Dedifferentiated amniotic fluid mesenchymal stem cell (primary cell): ENCODE results near the gene CCDC40.
A peak's percentile ranks its signal among the peaks of the same experiment; 100 is the strongest.
"Not testable (repeated sequence)": the region's sequence is repeated elsewhere in the genome, so short reads cannot be mapped to it uniquely, and the experiment has no call there.

ENCODE experiments used
- DNase-seq: peaks from one replicate; pipeline ENCODE4 v3.0.0-alpha.2; 2016; ENCODE audit errors: extremely low spot score

Gene CCDC40, protein sequence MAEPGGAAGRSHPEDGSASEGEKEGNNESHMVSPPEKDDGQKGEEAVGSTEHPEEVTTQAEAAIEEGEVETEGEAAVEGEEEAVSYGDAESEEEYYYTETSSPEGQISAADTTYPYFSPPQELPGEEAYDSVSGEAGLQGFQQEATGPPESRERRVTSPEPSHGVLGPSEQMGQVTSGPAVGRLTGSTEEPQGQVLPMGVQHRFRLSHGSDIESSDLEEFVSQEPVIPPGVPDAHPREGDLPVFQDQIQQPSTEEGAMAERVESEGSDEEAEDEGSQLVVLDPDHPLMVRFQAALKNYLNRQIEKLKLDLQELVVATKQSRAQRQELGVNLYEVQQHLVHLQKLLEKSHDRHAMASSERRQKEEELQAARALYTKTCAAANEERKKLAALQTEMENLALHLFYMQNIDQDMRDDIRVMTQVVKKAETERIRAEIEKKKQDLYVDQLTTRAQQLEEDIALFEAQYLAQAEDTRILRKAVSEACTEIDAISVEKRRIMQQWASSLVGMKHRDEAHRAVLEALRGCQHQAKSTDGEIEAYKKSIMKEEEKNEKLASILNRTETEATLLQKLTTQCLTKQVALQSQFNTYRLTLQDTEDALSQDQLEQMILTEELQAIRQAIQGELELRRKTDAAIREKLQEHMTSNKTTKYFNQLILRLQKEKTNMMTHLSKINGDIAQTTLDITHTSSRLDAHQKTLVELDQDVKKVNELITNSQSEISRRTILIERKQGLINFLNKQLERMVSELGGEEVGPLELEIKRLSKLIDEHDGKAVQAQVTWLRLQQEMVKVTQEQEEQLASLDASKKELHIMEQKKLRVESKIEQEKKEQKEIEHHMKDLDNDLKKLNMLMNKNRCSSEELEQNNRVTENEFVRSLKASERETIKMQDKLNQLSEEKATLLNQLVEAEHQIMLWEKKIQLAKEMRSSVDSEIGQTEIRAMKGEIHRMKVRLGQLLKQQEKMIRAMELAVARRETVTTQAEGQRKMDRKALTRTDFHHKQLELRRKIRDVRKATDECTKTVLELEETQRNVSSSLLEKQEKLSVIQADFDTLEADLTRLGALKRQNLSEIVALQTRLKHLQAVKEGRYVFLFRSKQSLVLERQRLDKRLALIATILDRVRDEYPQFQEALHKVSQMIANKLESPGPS

DNA sequence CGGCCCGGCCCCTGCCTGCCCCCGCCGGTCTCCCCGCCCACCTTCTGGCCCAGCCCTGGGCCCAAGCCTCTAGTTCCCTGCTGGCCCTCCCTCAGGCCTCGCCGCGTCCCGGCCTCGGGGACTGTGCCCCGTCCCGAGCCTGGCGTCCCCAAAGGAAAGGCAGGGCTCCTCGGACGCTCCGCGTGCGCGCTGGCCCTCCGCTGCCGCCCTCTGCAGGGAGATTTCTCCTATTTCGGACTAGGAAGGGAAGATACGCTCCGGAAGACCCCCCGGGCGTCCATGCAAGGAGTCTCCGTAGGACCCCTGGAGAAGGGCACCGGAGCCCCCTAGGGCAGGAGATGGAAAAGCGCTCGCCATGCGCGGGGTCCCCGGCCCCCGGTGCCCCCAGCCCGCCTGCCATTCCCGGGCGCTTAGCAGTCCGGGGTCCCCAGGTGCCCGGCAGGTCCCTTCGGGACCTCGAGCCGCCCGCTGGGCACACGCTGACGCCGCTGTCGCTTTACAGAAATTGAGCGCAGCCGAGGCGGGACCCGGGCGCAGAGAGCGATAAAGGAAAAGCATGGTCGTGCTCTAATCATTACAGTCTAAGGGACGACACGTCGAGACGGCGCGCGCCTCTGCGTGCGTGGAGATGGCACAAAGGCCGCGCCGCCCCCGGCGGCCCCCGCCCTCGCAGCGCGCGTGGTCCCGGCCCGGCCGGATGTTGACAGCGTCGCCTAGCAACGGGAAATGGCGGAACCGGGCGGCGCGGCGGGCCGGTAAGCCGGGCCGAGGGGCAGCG is at the start of gene CCDC40:
Gene CCDC40 (plus strand): TSS at position 706 of the 778 bp plus-strand sequence. CDS start 21 bp downstream, at position 727.
- DNase-seq = peak; percentile 67

DNA sequence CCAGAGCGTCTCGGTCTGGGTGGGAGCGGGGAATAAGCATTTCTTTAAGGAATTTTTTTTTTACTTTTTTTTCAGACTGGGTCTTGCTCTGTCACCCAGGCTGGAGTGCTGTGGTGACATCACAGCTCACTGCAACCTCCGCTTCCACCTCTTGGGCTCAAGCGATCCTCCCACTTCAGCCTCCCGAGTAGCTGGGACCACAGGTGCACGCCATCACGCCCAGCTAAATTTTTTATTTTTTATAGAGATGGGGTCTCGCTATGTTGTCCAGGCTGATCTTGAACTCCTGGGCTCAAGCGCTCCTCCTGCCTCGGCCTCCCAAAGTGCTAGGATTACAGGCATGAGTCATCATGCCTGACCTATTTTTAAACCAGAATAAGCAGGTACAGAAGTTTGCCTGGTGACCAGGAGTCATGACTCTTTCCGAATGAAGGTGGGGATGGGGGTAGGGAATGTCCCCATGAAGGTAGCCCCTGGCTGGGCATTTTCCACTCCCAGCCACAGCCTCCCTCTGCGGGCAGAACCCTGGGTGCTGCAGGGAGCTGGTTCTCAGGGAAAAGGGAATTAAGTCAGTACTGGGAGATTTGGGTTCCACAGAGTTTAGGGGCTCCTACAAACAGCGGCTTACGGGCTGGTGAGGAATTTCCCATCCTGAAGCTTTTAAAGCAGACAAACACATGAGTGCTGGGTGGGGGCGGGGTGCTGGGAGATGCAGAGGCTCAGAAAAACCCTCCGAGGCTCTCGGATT is 49.1 kb upstream of the CCDC40 start:
- DNase-seq = no peak

DNA sequence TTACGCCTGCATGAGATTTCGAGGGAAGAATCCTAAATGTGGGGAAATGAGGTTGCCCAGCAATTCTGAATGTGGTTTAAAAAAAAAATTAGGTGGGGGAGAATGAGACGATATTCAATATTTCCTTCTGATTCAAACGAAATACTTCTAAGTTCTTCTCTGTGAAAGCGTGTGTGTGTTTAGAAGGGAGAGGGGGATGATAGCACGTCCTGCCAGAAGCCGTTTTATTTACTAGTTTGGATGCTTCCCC is 48.6 kb upstream of the CCDC40 start:
- no peak for DNase-seq

DNA sequence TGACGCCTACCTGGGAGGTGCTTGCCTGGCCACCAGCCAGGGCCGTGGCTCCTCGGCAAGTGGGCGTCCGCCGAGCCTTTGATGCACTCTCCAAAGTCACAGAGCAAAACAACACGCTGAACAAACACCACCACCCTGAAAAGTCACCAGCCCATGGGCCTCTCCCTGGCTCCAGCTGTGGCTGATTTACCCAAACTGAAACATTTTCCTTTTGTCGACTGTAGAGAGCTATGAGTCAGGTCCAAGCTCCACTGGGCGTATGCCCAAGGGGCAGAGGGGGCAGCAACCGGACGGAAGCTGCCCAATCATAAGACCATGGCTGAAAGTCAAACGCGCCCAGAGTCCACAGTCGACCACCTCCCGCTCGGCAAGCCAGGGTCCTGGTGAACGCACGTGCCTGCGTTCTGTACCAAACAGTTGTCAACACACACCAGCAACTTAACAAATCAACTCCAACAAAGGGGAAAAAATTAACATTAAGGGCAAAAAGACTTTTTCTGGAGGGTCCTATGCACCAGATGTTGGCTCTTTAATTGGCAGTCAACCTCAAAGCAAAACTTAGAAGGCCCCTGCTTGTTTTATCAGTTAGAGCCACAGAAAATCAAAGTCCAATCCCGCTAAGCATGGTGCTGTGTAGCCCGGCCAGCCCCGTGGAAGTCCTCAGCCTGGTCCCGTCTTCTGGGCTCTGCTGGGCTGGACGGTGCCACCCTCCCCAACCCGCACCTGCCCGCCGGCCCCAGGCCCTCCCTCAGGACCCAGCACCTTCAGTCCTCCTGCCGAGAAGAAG is 48.1 kb upstream of the CCDC40 start:
- DNase-seq = peak; percentile 84

DNA sequence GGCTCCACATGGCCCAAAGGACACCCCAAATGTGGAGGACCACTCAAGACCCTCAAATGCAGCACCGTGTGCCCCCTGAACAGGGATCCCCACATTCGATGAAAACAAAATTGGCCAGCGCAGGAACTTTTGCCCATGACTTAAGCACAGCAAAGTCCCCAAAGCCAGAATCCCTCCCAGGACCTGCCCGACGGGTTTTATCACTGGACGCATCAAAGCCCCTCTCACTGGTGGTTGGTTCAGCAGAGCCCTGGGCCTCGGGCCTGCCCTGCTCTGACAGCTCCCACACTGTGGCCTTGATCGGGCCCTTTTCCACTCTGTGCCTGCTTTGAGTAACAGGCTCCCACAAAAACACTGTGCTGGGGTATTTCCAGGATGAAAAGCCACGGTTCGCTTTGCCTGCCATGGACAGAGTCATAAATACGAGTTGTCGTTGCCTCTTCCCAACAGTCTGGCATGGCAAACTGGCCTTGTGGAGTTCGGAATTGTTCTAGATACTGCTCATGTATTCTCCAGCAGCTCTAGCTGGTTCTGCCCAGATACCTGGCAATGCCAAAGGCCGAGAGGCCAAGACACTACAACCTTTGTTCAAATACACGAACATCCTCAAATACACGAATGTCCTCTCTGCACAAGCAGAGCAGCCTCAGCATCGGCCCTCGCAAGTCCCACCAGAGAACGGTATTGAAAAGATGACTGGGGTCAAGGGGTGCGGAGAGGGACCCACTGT is 47.2 kb upstream of the CCDC40 start:
- DNase-seq = no peak

DNA sequence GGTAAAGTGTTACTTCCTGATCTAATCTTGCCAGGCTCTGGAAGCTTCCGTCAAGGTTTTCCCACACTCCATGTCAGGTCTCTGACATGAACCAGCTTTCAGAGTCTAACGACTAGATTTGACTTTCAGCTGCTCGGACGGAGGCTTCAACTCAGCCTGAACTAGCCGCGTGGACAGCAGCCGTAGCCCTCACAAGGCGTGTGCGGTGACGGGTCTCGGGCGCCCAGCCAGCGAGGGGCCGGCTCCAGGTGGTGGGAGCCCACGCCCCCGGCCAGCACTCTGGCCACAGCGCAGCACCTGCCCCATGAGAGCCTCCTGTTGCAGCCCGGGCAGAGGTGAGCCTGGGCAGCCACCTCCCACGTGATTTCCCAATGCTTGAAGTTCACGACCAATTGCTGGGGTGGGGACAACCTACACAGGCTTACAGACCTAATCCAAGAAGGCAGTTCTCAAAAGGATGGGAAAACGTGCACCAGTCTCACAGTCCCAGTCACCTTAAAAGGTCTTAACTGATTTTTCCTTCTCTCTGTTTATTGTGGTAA is 46.3 kb upstream of the CCDC40 start:
- DNase-seq = no peak

DNA sequence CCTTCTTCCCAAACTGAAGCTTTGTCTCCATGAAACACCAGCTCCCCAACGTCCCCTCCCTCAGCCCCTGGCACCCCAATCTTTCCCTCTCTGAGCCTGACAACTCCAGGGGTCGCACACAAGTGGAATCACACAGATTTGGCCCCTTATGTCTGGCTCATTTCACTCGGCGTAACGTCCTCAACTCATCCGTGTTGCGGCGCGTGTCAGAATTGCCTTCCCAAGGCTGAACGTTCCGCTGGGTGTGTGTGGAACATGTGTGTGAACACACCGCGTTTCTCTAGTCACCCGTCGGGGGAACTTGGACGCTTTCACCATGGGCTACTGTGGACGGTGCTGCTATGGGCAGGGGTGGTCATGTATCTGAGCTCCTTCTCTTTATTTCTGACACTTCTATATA is 45.7 kb upstream of the CCDC40 start:
- DNase-seq = no peak

DNA sequence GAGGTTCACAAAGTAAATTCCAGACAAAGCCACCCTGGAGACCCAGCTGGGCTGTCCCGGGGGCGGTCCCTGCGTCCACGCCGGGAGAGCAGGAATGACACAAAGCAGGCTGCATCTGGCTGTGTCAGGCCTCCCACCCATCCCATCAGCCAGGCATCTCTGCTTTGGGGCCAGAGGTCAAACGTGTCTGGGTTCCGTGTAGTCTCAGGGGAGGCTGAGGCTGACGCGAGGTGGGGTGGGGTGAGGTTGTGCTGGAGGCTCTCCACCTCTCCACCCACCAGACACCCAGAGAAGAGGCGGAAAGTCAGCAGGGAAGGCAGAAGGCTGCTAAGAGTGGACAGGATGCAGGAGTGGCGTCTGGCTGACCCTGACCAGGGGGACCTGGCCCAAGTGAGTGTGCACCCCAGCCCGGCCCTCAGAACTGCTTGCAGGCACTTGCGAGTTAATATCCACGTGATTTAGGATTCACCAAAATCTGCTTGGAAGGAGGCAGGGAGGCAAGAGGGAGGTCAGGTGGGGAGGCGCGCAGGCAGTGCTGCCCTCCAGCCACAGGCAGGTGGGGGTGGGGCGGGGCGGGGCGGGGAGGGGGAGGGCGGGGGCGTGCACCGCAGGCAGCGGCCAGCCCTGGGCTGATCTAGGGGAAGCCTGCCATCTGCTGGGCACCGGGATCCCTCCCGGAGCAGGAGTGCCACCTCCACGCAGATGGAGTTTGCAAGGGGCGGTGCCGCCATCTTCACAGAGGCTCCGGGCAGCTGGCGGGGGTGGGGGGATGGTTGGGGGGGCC is 45.1 kb upstream of the CCDC40 start:
- DNase-seq = peak; percentile 68

DNA sequence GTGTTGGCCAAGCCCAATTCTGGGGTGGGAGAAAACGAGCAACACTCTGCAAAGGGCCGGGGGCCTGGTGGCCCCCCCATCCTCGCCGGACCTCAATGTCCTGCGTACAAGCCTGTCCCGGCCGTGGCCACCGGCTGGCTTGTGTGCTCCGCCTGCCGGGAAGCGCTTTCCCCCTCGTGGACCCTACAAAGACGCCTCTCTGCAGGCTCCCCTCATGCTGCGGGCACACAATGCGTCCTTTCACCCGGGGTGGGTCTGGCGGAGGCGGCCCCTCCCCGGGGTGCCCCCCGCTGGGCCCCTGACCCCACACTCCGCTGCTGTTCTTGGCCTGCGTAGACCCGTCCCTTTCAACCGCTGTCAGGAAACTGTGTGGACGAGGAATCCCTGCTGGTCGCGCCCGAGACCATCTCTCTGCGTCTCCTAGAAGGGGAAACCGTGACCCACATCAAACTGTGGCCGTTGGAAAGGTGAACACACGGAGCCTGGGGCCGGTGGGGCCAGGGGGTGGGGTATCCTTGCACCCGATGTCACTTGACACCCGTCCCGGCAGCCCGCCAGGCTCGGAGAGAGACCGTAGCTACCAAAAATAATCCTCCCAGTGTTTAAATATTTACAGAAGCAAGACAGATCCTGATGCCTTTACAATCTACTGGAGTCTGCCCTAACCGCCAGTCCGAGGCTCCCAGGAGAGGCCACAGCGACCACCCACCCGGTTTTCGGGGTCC is 44.4 kb upstream of the CCDC40 start:
- no peak for DNase-seq

DNA sequence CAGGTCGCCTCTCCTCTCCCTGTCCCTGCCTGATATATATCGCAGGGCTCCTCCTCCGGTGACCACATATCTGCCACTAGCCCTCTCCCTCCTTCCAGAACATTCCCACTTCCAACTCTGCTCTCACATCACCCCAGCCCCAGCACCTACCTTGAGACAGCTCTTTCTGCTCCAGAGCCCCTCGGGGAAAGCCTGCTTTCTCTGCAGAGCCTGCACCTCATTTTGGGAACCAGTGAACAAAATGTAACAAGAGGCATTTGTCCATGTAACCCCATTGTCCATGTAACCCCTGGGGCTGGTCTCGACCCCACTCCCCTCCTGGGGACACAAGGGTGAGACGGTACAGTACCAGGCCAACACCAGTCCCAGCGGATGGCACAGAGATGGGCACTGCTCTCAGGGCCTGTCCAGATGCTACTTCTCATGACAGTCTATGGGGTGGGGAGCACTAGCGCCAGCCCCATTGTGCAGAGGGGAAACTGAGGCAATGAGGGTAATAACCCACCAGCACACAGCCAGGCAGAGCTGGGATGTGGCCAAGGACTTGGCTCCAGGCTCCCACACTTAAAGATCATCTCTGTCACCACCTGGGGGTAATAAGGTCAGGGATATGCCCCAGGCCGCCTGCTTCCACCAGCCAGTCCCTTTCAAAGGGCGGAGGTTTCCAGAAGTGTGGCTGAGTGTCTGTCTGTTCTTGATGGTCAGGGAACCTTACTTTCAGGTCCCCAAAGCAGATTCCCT is 43.6 kb upstream of the CCDC40 start:
- DNase-seq = no peak

DNA sequence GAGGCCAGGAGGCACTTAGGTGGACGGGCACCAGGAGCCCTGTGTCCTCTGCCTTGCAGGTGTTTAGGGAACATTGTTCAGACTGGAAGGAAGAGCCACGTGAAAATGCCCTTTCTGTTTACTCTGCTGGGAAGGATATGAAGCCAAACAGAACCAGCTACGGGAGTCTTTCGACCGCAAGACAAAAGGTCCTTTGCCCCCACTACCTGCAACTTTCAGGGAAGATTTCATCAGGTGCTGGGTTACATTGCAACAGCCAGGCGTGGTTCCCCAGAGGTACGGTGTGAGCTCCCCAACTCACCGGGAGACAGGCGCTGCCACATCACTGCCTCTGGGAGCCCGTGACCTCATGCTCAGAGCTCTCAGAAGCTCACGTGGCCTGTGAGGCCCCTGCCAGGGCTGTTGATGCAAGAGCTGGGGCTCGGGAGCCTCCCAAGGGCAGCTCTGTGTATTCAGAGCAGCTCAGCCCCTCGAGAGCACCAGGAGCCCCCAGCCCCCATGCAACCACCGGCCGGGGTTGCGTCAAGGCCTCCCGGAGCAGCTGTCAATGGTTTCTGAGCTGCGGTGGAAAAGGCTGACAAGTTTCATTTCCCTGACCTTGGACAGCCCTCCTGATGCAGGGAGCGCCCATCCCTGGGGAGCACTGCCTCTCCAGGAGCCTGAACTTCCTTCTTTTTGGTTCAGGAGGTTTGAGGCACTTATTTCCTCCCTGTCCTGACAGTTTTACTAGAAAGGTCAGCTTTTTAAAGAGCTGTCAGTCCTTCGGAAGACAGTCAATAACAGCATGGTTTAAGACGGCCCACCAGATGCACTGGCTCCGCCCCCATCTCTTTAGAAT is 42.8 kb upstream of the CCDC40 start:
- peak; percentile 86 for DNase-seq

DNA sequence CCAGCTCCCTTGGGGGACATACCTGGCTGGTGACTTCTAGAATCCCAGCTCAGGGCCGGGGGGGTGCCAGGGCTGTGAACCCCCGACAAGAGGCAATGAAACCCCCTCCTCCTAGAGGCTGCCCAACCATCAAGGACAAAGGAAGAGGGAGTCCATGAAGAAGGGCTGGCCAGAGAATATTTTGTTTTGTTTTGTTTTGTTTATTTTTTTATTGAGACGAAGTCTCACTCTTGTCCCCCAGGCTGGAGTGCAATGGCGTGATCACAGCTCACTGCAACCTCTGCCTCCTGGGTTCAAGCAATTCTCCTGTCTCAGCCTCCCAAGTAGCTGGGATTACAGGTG is 42.2 kb upstream of the CCDC40 start:
- not testable (repeated sequence) for DNase-seq

DNA sequence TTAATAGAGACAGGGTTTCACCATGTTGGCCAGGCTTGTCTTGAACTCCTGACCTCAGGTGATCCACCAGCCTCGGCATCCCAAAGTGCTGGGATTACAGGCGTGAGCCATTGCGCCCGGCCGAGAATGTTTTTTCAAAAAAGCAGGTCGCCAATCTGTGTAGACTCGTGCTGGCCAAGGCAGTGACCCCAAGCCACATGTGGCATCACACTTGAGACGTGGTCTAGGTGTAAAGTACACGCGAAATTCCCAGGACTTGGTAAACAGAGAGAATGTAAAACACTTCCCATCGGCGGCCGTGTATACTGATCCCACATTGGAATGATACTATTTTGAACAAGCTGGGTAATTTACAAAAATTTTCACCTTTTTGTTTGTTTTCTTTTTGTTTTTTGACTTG is 41.8 kb upstream of the CCDC40 start:
- no peak for DNase-seq

DNA sequence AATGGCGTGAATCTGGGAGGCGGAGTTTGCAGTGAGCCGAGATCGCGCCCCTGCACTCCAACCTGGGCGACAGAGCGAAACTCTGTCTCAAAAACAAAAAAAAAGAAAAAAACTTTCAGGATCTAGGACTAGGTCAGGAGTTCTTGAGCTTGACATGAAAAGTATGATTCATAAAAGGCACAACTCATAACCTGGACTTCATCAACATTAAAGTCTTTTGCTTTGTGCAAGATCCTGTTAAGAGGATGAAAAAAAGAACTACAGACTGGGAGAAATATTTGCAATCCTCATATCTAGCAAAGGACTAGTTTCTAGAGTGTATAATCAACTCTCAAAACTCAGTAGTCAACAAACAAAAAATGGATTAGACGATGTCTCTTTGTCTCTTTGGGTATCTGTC is 40.7 kb upstream of the CCDC40 start:
- no peak for DNase-seq

DNA sequence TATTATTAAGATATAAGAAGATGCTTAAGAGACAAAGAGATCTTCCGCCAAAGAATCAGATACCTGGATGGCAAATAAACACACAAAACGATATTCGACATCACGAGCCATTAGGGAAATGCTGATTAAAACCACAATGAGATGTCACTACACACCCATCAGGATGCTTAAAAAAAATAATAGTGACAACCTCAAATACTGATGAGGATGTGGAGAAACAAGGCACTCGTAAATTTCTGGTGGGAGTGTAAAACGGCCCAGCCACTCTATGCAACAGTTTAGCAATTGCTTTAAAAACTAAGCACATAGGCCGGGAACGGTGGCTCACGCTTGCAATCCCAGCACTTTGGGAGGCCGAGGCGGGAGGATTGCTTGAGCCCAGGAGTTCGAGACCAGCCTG is 40.2 kb upstream of the CCDC40 start:
- no peak for DNase-seq

DNA sequence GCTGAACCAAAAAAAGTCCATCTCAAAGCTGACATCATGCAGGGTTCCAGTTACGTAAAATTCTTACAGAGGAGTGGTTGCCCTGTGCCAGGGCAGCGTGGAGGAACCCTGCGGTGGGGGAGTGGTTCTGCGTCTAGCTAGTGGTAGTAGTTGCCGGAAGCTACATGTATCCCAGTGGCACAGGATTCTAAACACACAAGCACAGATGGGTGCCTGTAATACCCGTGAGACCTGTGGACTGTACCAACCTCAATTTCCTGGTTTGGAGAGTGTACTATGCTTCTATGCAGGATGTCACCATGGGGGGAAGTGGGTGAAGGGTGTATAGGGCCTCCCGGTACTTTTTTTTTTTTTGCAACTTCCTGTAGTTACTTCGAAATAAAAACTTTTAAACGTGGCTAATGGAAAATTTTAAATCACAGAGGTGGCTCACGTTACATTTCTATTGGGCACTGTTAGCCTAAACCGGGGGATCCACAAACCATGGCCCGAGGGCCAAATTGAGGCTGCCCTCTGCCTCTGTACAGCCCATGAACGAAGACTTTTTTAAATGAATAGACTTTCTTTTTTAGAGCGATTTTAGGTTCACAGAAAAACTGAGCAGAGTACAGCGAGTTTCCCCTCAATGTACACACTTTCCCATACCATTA is 39.3 kb upstream of the CCDC40 start:
- DNase-seq = no peak
